ELF-1 (cell line): Measurements from ENCODE around the gene PTGFR.
A peak's percentile ranks its signal among the peaks of the same experiment; 100 is the strongest.

ENCODE experiments used
- DNase-seq: peaks from one replicate; pipeline ENCODE4 v3.0.0-alpha.2; 2016; ENCODE audit warnings: low read depth, low spot score

The PTGFR gene

GRCh38 chr1:78520216-78520615 is 29.4 kb downstream of the PTGFR start:
- DNase-seq = no peak

GRCh38 chr1:78520843-78521242 is 30.1 kb downstream of the PTGFR start:
- DNase-seq = no peak

GRCh38 chr1:78522136-78522535 is 31.4 kb downstream of the PTGFR start:
- DNase-seq = no peak

GRCh38 chr1:78526496-78526895 is 35.7 kb downstream of the PTGFR start:
- no peak for DNase-seq

GRCh38 chr1:78527706-78528105 is 36.9 kb downstream of the PTGFR start:
- DNase-seq = no peak

GRCh38 chr1:78533527-78533926 is 42.8 kb downstream of the PTGFR start:
- no peak for DNase-seq

GRCh38 chr1:78535286-78535685 is 44.5 kb downstream of the PTGFR start:
- DNase-seq = no peak

- DNase-seq = no peak
These were observed 45.7 kb downstream of the PTGFR start for GRCh38 chr1:78536427-78536826.

- DNase-seq = no peak
These were observed 49.3 kb downstream of the PTGFR start for GRCh38 chr1:78540048-78540447.

GRCh38 chr1:78541479-78541878 is 50.7 kb downstream of the PTGFR start:
- no peak for DNase-seq

GRCh38 chr1:78543941-78544643 is 53.3 kb downstream of the PTGFR start:
- no peak for DNase-seq

GRCh38 chr1:78547081-78547480 is 56.3 kb downstream of the PTGFR start:
- no peak for DNase-seq

- DNase-seq = no peak
These were observed 58.6 kb downstream of the PTGFR start for GRCh38 chr1:78549331-78549730.

GRCh38 chr1:78549891-78550290 is 59.1 kb downstream of the PTGFR start:
- DNase-seq = no peak

- peak; percentile 7 for DNase-seq
These were observed 63.1 kb downstream of the PTGFR start for GRCh38 chr1:78553859-78554258.

- DNase-seq = no peak
These were observed 64.1 kb downstream of the PTGFR start for GRCh38 chr1:78554840-78555239.

- no peak for DNase-seq
These were observed 68.9 kb downstream of the PTGFR start for GRCh38 chr1:78559680-78560079.

- DNase-seq = no peak
These were observed 70.0 kb downstream of the PTGFR start for GRCh38 chr1:78560811-78561210.

- no peak for DNase-seq
These were observed 71.1 kb downstream of the PTGFR start for GRCh38 chr1:78561856-78562255.

GRCh38 chr1:78565393-78565792 is 74.6 kb downstream of the PTGFR start:
- no peak for DNase-seq

GRCh38 chr1:78570539-78570938 is 79.8 kb downstream of the PTGFR start:
- DNase-seq = no peak

GRCh38 chr1:78577257-78578100 is 86.7 kb downstream of the PTGFR start:
- DNase-seq = no peak

GRCh38 chr1:78586572-78586971 is 95.8 kb downstream of the PTGFR start:
- no peak for DNase-seq
